WERI-Rb-1 (cell line): ENCODE data around the gene PSMB11.

ENCODE experiments used
- DNase-seq: peaks from one replicate; pipeline ENCODE4 v3.0.0-alpha.2; 2020
- H3K27ac ChIP-seq: fragments of 250-450 bp; sonication (Bioruptor Pico); 2 replicates; pipeline ENCODE4 v1.5.1; 2020; ENCODE audit warnings: mild to moderate bottlenecking, moderate library complexity
- H3K27me3 ChIP-seq: fragments of 250-450 bp; sonication (Bioruptor Pico); 2 replicates; pipeline ENCODE4 v1.5.1; 2021; ENCODE audit warnings: mild to moderate bottlenecking, low read depth, moderate library complexity; ENCODE audit not compliant: insufficient read depth, severe bottlenecking
- H3K36me3 ChIP-seq: fragments of 250-450 bp; sonication (Bioruptor Pico); 2 replicates; pipeline ENCODE4 v1.5.1; 2020; ENCODE audit warnings: mild to moderate bottlenecking, moderate library complexity
- H3K4me3 ChIP-seq: 2 replicates; pipeline ENCODE4 v1.5.1; 2011; ENCODE audit warnings: low read depth, mild to moderate bottlenecking, control low read depth, low read length
- H3K9me3 ChIP-seq: fragments of 250-450 bp; sonication (Bioruptor Pico); 2 replicates; pipeline ENCODE4 v1.5.1; 2021; ENCODE audit warnings: mild to moderate bottlenecking, moderate library complexity; ENCODE audit not compliant: severe bottlenecking
- TF ChIP-seq, protein P1 (sequence below): IDR thresholded peaks from 2 replicates; pipeline ENCODE4 v1.5.1; 2011; ENCODE audit warnings: low read depth, mild to moderate bottlenecking, control low read depth, inconsistent platforms, low read length

Gene PSMB11

DNA sequence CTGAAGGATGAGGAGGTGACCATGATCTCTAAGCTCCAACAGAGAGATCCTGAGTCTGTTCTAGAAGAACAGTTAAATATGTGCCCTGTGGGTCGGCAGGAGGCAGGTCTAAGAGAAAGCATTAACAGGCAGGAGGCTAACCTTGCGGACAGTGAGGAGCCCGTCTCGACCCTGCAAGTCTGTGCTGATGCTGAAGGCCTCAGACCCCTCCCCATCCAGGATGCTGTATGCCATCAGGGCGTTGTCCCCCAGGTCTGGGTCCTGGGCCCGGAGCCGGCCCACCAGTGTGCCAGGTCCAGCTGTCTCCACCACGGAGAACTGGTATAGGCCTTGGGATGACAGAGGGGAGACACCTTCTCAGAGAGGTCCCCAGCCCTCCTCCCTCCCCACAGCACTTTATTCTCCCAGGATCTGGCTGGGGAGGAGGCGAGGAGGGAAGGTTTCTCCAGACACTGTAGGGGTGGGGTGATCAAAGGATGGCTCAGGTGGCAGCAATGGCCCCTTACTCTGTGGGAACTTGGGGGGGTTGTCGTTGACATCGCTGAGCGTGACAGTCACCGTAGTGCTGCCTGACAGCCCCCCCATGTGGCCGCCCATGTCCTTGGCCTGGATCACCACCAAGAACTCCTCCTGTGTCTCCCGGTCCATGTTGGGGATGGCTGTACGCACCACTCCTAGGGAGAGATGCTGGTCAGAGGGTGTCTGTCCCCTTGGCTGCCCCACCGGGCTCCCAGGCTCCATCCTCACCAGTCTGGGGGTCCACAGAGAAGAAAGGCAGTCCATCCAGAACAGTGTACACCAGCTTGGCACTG, 12.2 kb downstream of the PSMB11 start:
- H3K36me3 ChIP-seq, result peaks cover 29% of the 10 kb centered on the region
- H3K4me3 ChIP-seq, result no peak overlapping the region
- H3K27ac ChIP-seq, result no peak overlapping the region
- no peaks in the 10 kb centered on the region for H3K27me3 ChIP-seq
- H3K9me3 ChIP-seq, result no peaks in the 10 kb centered on the region
- TF ChIP-seq, protein P1, sequence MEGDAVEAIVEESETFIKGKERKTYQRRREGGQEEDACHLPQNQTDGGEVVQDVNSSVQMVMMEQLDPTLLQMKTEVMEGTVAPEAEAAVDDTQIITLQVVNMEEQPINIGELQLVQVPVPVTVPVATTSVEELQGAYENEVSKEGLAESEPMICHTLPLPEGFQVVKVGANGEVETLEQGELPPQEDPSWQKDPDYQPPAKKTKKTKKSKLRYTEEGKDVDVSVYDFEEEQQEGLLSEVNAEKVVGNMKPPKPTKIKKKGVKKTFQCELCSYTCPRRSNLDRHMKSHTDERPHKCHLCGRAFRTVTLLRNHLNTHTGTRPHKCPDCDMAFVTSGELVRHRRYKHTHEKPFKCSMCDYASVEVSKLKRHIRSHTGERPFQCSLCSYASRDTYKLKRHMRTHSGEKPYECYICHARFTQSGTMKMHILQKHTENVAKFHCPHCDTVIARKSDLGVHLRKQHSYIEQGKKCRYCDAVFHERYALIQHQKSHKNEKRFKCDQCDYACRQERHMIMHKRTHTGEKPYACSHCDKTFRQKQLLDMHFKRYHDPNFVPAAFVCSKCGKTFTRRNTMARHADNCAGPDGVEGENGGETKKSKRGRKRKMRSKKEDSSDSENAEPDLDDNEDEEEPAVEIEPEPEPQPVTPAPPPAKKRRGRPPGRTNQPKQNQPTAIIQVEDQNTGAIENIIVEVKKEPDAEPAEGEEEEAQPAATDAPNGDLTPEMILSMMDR, result peak; percentile 77
- DNase-seq, result peak; percentile 67

DNA sequence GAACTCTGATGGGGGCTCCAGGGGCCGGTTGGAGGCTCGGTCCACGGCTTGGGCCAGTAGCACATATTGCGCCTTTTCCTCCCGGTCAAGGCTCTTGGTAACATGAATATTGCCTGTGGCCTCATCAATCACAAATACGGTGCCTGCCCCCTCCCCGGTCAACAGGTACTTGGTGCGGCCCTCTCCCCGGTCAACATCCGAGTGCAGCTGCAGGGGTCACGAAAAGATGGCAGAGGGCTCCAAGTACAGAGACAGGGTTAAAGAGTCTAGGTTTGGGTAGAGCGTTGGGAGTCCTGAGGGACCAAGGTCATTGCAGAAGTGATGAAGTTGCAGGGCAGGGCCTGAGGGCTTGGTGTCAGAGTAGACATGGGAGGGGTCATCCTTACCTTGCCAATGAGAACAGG, 13.1 kb downstream of the PSMB11 start:
- DNase-seq, result no peak
- H3K9me3 ChIP-seq, result no peaks in the 10 kb centered on the region
- TF ChIP-seq, protein P1, result no peak
- H3K27ac ChIP-seq, result no peak overlapping the region
- H3K4me3 ChIP-seq, result no peak overlapping the region
- H3K27me3 ChIP-seq, result no peaks in the 10 kb centered on the region
- H3K36me3 ChIP-seq, result peaks cover 26% of the 10 kb centered on the region

DNA sequence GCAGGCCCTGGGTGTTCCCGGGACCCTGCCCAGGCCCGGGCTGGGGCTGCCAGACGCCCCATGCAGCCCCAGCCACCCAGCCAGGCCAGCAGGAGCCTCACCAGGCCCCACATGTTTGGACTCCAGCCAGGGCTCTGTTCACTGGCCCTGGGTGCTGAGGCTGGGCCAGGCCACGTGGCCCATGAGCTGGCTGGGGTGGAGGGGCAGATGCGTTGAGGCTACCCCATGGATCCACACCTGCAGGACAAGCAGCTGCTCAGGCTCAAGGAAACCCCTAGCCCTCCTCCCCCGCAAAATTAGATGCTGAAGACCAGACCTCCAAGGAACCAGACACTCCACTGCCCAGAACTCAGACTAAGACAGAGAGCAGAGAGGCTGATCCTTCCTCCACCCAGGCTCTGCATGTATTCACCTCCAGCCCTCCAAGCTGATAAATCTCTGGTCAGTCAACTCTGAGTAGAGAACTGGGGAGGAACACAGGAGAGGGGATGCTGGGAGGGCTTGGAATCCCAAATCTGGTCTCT, 13.7 kb downstream of the PSMB11 start:
- Histone ChIP-seq H3K36me3 (peaks cover 31% of the 10 kb centered on the region), H3K9me3 (no peaks in the 10 kb centered on the region), H3K27me3 (no peaks in the 10 kb centered on the region), H3K27ac (peak overlapping the region; percentile 5; the same call in 1 of the 2 replicates), H3K4me3 (no peak overlapping the region)
- DNase-seq, result no peak
- TF ChIP-seq, protein P1, result no peak

DNA sequence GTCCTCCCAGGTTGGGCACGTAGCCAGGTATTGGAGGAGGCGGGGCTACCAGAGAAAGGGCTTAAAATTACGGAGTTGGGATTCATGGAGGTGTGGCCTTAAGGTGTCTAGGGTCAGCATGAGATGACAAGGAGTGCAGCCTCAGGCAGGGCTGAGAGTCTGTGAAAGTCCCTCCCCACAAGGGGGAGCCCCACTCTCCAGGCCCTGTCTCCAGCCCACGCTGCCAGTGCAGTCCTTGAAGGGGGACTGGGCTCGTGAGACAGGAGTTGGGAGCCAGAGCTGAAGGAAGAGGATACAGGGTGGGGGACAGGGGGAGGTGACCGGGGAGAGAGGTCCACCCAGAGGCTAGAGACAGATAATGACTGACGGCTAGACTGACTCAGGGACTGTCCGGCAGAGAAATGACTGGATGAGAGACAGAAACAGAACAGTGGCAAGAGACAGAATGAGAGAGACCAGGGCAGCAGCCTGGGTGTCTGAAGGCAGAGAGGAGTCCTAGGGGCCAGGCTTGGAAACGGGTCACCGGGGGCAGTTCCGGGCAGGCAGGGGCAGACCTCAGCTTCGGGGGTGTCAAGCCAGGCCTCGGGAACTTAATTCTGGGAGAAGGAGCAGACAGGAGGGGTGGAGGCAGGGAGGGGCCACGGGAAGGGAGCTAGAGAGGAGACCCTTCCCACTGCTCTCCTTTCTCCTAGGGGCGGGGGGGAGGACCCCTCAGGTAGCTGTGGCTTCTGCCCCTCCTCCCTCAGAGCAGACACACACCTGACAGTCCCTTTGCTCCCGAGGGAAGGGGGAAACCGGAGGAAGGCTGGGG, 14.3 kb downstream of the PSMB11 start:
- DNase-seq, result peak; percentile 90
- peaks cover 37% of the 10 kb centered on the region for H3K36me3 ChIP-seq

DNA sequence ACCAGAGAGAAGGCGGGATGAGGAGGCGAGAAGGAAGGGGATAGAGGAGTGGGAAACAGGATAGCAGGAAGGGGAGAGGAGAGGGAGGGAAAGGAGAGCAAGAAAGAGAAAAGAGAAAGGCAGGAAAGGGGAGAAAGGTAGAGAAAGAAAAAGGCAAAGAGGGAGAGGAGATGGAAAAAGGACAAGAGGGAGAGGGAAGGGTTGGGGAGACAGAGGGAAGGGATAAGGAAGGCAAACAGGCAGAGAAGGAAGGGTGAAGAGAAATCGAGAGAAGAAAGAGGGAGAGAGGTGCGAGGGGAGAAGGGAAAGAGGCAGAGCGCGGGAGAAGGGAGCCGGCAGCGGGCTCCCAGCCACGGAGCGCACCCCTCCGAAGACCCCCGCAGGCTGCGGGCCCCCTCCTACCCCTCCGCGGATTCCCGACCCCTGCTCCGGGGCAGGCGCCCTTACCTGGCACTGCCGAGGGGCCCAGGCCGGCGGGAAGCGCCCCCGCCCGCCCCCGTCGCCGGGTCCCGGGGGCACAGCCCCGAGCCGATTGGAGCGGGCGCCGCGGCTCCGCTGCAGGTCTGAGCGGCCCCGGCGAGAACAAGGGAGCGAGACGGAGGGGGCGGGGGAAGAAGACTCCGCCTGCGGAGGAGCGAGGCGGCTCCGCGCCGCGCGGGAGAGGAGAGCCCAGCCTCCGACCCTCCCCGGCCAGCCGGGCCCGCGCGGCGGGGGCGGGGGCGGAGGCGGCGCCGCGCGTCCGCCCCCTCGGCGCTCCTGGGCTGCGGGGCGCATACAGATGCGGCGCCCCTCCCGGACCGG, 15.1 kb downstream of the PSMB11 start, which contains the start of gene CDH24:
Gene CDH24 (minus strand): TSS at position 565 of the 801 bp plus-strand sequence. CDS start 1,787 bp downstream, outside the sequence.
- Histone ChIP-seq H3K4me3 (peak within 1 kb of the TSS; percentile 76), H3K27me3 (no peaks in the 10 kb centered on the region), H3K9me3 (no peaks in the 10 kb centered on the region), H3K36me3 (peaks cover 42% of the 10 kb centered on the region), H3K27ac (peak within 1 kb of the TSS; percentile 82)
- DNase-seq, result peak; percentile 81
- TF ChIP-seq, protein P1, result no peak

More for the DNA sequence above, 14.3 kb downstream of the PSMB11 start:
- Histone ChIP-seq H3K4me3 (peak overlapping the region; percentile 76), H3K9me3 (no peaks in the 10 kb centered on the region), H3K27ac (peak overlapping the region; percentile 82), H3K27me3 (no peaks in the 10 kb centered on the region)
- TF ChIP-seq, protein P1, result peak; percentile 94
